Measurements from ENCODE around the gene TIGD1. TPM values are rescaled to one million over a fixed set of nuclear protein-coding genes. Genes with fewer than 3 reads are reported as not detected.

Gene TIGD1
- polyA plus RNA-seq, 1 experiment: 1.7 TPM

- ChIA-PET POLR2A (no interaction called here), CTCF (interaction anchor here (1.0 to 1.5 kb wide), 4 partner anchors 57 to 75 kb away, joined by 3 to 9 read pairs (median 4); no protein-coding TSS in a partner anchor)
These were observed 30.5 kb downstream of the TIGD1 start, which contains the start of gene PRSS56 for GRCh38 chr2:232519581-232520438. TSS of gene PRSS56 (plus strand) at chr2:232520388. CDS start at chr2:232520599, 211 bp downstream.

GRCh38 chr2:232518844-232519243 is 31.5 kb downstream of the TIGD1 start:
- no peak for DNase-seq (ENCODE audit: low read depth)
- H3K27me3 ChIP-seq (ENCODE audit: control insufficient read depth, insufficient read depth, low read length): peaks cover 27% of the 10 kb centered on the region
- no peaks in the 10 kb centered on the region for H3K36me3 ChIP-seq (ENCODE audit: control insufficient read depth, insufficient read depth, low read length)
- no peak overlapping the region for H3K4me3 ChIP-seq (ENCODE audit: low read depth, low read length)
- POLR2A ChIA-PET: no interaction called here
- no peak for TF ChIP-seq CTCF (IDR thresholded peaks at IDR 0.05; ENCODE audit: insufficient read depth, low read depth, low read length)
- CTCF ChIA-PET: interaction anchor here (1.3 to 1.5 kb wide), 2 partner anchors 71 to 74 kb away, joined by 3 to 4 read pairs; no protein-coding TSS in a partner anchor

More at GRCh38 chr2:232519581-232520438, 30.5 kb downstream of the TIGD1 start, which contains the start of gene PRSS56:
- no peak within 1 kb of the TSS for H3K4me3 ChIP-seq (ENCODE audit: low read depth, low read length)
- peaks cover 33% of the 10 kb centered on the region for H3K27me3 ChIP-seq (ENCODE audit: control insufficient read depth, insufficient read depth, low read length)
- no peak for DNase-seq (ENCODE audit: low read depth)
- H3K36me3 ChIP-seq (ENCODE audit: control insufficient read depth, insufficient read depth, low read length): no peaks in the 10 kb centered on the region
- TF ChIP-seq CTCF (IDR thresholded peaks at IDR 0.05; ENCODE audit: insufficient read depth, low read depth, low read length): no peak

DNA sequence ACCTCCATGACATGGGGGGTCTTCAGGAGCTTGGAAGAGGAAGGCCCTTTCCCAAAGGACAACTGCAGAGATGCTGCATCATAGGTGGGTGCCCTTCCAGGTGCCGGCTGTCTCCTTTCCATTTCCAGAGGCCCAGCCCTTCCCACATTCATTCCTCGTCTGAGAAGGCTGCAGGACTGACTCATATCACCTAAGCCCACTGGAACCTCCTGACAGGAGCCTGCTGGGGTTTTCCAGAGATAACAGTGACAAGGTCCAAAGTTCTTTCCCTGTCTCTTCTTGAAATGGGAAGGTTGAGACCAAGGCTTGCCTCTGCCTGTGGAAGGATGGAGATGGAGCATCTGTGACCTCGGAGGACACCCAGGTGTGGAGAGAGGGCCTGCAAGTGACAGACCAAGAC is 33.8 kb downstream of the TIGD1 start:
- no peak for TF ChIP-seq CTCF (IDR thresholded peaks at IDR 0.05; ENCODE audit: insufficient read depth, low read depth, low read length)
- Histone ChIP-seq H3K36me3 (ENCODE audit: control insufficient read depth, insufficient read depth, low read length) (no peaks in the 10 kb centered on the region), H3K4me3 (ENCODE audit: low read depth, low read length) (no peak overlapping the region), H3K27me3 (ENCODE audit: control insufficient read depth, insufficient read depth, low read length) (peaks cover 15% of the 10 kb centered on the region)
- CTCF ChIA-PET: no interaction called here
- no peak for DNase-seq (ENCODE audit: low read depth)
- POLR2A ChIA-PET: no interaction called here

- no peak overlapping the region for H3K4me3 ChIP-seq (ENCODE audit: low read depth, low read length)
- ChIA-PET CTCF (interaction anchor here (1.5 kb wide), 2 partner anchors 14 to 69 kb away, joined by 3 to 4 read pairs; no protein-coding TSS in a partner anchor), POLR2A (no interaction called here)
- H3K27me3 ChIP-seq (ENCODE audit: control insufficient read depth, insufficient read depth, low read length): peaks cover 6% of the 10 kb centered on the region; the same call in 1 of the 2 replicates
- no peak for DNase-seq (ENCODE audit: low read depth)
- no peaks in the 10 kb centered on the region for H3K36me3 ChIP-seq (ENCODE audit: control insufficient read depth, insufficient read depth, low read length)
- TF ChIP-seq CTCF (IDR thresholded peaks at IDR 0.05; ENCODE audit: insufficient read depth, low read depth, low read length): no peak
These were observed 34.7 kb downstream of the TIGD1 start for GRCh38 chr2:232515639-232516038.

GRCh38 chr2:232513353-232513752 is 37.0 kb downstream of the TIGD1 start:
- DNase-seq (ENCODE audit: low read depth): no peak
- Histone ChIP-seq H3K4me3 (ENCODE audit: low read depth, low read length) (no peak overlapping the region), H3K36me3 (ENCODE audit: control insufficient read depth, insufficient read depth, low read length) (no peaks in the 10 kb centered on the region), H3K27me3 (ENCODE audit: control insufficient read depth, insufficient read depth, low read length) (0 out of 2 replicates have a peak, but pooled peaks cover 1% of the 10 kb centered on the region)
- TF ChIP-seq CTCF (IDR thresholded peaks at IDR 0.05; ENCODE audit: insufficient read depth, low read depth, low read length): no peak
- CTCF ChIA-PET: no interaction called here
- POLR2A ChIA-PET: no interaction called here

All from BJ (cell line).